Pancreas (tissue), 10 donors: Measurements from ENCODE around the gene TMEM101. TPM values are rescaled to one million over a fixed set of nuclear protein-coding genes. Genes with fewer than 3 reads are reported as not detected.

Experiments
- ATAC-seq, 4 donors: fragments of 200-7000 bp; cut with Tn5 transposase; one replicate each; pipeline versions ENCODE4 v1.8.0 to v1.9.1; 2020; ENCODE audit warnings: mild to moderate bottlenecking in 4 of 4, moderate library complexity in 4 of 4
- DNase-seq, 6 donors: peaks; one replicate each; pipeline ENCODE4 v3.0.0-alpha.2; 2020
- FAIRE-seq: peaks from 2 replicates; lab custom pipeline; 2012; peaks lifted over from hg19 to GRCh38; lab: Jason Lieb, UNC
- H3K27ac ChIP-seq, 4 donors: fragments of 200-600 bp; sonication (generic); 1 replicate in 3 of 4; 2 replicates in 1 of 4; pipeline versions ENCODE4 v1.5.0 to v1.8.0; 2020
- H3K27me3 ChIP-seq, 4 donors: fragments of 200-600 bp; one replicate each; pipeline ENCODE4 v1.8.0; 2021
- H3K36me3 ChIP-seq, 3 donors: fragments of 200-600 bp; sonication (generic) in 1 of 3; one replicate each; pipeline versions ENCODE4 v1.5.0 to v1.8.0; 2020 to 2021
- H3K4me1 ChIP-seq, 3 donors: fragments of 200-600 bp; one replicate each; pipeline ENCODE4 v1.8.0; 2021
- H3K4me3 ChIP-seq, 4 donors: fragments of 200-600 bp; sonication (generic) in 2 of 4; one replicate each; pipeline versions ENCODE4 v1.5.0 to v1.8.0; 2020 to 2021
- H3K9me3 ChIP-seq, 4 donors: fragments of 200-600 bp; one replicate each; pipeline ENCODE4 v1.8.0; 2021
- WGBS, 2 donors: extraction: QIAGEN DNeasy Blood & Tissue Kit; methylation state at CpG; one replicate each; pipeline ENCODE4 v1.1.7; 2013; 5-methylcytosine and 5-hydroxymethylcytosine counted together
- intact Hi-C, 3 donors: fragments of 100-400 bp; cut with DNase I; formaldehyde crosslinking; loops; one replicate each; pipeline versions ENCODE4 v1.11.1 to v1.14.2; 2022
- polyA plus RNA-seq, 2 donors: library from polyadenylated mRNA; stranded (reverse); fragments of 200-250 nt; gene quantifications; one replicate each; pipeline ENCODE4 v1.2.3, GENCODE V29; 2013
- total RNA-seq, 6 donors: library from RNA; stranded (reverse); fragmentation: NEBNext Ultra II Directional in 4 of 6; extraction: Animal tissue kit (Norgen Biotek cat#: 25700) in 4 of 6; gene quantifications; one replicate each; pipeline versions ENCODE4 v1.2.1 to v1.2.4, GENCODE V29; 2021 to 2023
- TF ChIP-seq, protein P1 (sequence below), 4 donors: fragments of 200-600 bp; sonication (generic) in 3 of 4; IDR thresholded peaks; one replicate each; pipeline versions ENCODE4 v1.5.0 to v1.8.0; 2021; ENCODE audit warnings: antibody characterized with exemption in 4 of 4
- donor health status: healthy with polysubstance abuse.
- donor health status: DM: no; HTN: no; CAD: no; lungs with moderate emphysema.
- donor health status: DM: no; HTN: no; CAD: no.
- donor health status: control.
- donor health status: control.
- donor health status: Bipolar disorder and iron deficiency.
- donor health status: DM: yes; HTN: yes; CAD: no.
- donor health status: DM: no; HTN: no; CAD: no.
- donor health status: DM: no; HTN: no; CAD: no.
- donor health status: DM: yes; HTN: yes; CAD: no.

The TMEM101 gene
- total and polyA plus RNA-seq, 8 donors: 14.4 to 22.7 (median 19.6) TPM

DNA sequence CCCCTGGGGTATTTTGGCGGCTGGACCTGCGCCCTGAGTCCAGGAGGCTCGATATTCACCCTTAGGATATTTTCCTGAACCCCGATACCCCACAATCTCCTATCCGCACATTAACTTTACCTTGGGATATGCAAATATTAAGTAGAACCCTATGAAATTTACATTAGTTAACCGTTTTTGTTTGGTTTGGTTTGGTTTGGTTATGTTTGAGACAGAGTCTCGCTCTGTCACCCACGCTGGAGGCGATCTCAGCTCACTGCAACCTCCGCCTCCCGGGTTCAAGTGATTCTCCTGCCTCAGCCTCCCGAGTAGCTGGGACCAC is 19.7 kb downstream of the TMEM101 start:
- no peaks in the 10 kb centered on the region for H3K9me3 ChIP-seq
- DNase-seq (no peak), FAIRE-seq (no peak), ATAC-seq (no peak)
- H3K4me3 ChIP-seq: no peak overlapping the region
- 8 to 9% methylated on average over 12 of the region's 12 CpGs for WGBS, 2 donors
- H3K4me1 ChIP-seq: no peaks in the 10 kb centered on the region
- intact Hi-C loops: loop anchor here in 2 of 3 donors (10.0 kb wide), 2 partner anchors 50 to 120 kb away; partner anchors contain the start of gene PPY (in 1 of the 2)
- TF ChIP-seq, protein P1, sequence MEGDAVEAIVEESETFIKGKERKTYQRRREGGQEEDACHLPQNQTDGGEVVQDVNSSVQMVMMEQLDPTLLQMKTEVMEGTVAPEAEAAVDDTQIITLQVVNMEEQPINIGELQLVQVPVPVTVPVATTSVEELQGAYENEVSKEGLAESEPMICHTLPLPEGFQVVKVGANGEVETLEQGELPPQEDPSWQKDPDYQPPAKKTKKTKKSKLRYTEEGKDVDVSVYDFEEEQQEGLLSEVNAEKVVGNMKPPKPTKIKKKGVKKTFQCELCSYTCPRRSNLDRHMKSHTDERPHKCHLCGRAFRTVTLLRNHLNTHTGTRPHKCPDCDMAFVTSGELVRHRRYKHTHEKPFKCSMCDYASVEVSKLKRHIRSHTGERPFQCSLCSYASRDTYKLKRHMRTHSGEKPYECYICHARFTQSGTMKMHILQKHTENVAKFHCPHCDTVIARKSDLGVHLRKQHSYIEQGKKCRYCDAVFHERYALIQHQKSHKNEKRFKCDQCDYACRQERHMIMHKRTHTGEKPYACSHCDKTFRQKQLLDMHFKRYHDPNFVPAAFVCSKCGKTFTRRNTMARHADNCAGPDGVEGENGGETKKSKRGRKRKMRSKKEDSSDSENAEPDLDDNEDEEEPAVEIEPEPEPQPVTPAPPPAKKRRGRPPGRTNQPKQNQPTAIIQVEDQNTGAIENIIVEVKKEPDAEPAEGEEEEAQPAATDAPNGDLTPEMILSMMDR (IDR thresholded peaks at IDR 0.05): no peak
- H3K27ac ChIP-seq: no peak overlapping the region
- H3K36me3 ChIP-seq: no peaks in the 10 kb centered on the region
- peaks cover 0 to 5% (median 0%) of the 10 kb centered on the region in 4 donors for H3K27me3 ChIP-seq

DNA sequence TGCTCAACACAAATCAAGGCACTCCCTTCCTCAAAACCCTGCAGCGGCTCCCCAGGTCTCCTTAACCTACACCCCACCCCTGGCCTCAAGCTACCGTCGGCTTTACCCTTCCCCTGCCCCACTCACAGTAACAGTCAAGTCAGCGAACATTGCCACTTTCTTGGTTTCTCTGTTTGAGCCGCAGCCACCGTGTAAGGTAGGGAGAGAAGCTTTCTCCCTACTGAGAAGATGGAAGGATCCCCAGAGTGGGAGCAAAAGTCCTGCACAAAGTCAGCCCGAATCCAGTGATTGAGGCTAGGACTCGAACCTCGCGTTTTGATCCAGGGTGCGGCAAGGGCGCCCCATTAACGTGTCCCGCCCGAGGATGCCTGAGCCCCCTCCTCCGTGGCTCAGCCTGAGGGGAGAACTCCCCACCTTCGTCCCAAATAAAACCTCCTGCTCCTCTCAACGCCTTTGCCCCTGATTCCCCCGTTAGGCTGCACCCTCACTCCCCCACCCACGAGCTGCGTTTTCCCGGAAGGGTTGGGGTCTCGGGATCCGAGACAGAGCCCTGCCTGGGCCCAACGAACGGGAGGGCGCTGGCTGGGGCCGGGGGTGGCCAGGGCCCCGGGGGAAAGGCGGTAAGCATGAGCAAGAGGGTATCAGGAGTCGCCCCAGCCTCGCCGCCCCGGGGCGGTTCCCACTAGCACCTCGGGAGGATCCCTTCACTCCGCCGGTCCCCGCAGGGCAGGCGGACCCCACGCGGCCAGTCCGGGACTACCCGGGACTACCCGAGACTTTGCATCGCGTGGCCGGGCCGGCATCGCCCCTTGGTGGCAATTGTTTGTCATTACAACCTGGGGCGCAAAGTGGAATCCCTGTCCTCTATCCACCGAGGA is 20.3 kb downstream of the TMEM101 start:
- peaks cover 0 to 5% (median 0%) of the 10 kb centered on the region in 4 donors for H3K27me3 ChIP-seq
- DNase-seq (peak in 5 of 6 donors; percentile 42 to 90 (median 75)), FAIRE-seq (no peak), ATAC-seq (peak; percentile 88 to 98 (median 94))
- H3K36me3 ChIP-seq: no peaks in the 10 kb centered on the region
- no peaks in the 10 kb centered on the region for H3K4me1 ChIP-seq
- no peak overlapping the region for H3K27ac ChIP-seq
- TF ChIP-seq, protein P1 (IDR thresholded peaks at IDR 0.05): peak; percentile 66 to 82 (median 80)
- intact Hi-C loops: loop anchor here in 2 of 3 donors (5.0 to 10.0 kb wide), 3 partner anchors 50 to 120 kb away; partner anchors contain the start of gene PPY (in 2 of the 2)
- H3K9me3 ChIP-seq: no peaks in the 10 kb centered on the region
- H3K4me3 ChIP-seq: peak overlapping the region in 2 of 4 donors; percentile 8 to 39
- WGBS, 2 donors: 8 to 10% methylated on average over 52 of the region's 52 CpGs

DNA sequence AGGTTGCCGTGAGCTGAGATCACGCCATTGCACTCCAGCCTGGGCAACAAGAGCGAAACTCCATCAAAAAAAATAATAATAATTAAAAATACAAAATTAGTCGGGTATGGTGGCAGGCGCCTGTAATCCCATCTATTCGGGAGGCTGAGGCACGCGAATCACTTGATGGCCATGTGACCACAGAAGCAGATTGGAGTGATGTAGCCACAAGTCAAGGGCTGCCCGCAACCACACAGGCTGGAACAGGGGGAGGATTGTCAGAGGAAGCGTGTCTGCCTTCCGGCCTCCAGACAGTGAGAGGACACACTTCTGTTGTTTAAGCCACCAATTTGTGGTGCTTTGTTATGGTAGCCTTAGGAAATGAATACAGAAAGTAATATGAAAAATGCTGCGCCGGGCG is 22.1 kb downstream of the TMEM101 start:
- DNase-seq (no peak), ATAC-seq (no peak), FAIRE-seq (no peak)
- TF ChIP-seq, protein P1 (IDR thresholded peaks at IDR 0.05): no peak
- Histone ChIP-seq H3K4me1 (no peaks in the 10 kb centered on the region), H3K36me3 (no peaks in the 10 kb centered on the region), H3K4me3 (no peak overlapping the region), H3K27ac (no peak overlapping the region), H3K27me3 (peaks cover 0 to 5% (median 0%) of the 10 kb centered on the region in 4 donors), H3K9me3 (no peaks in the 10 kb centered on the region)
- intact Hi-C loops: loop anchor here in 2 of 3 donors (5.0 to 10.0 kb wide), 3 partner anchors 48 to 118 kb away; partner anchors contain the start of gene PPY (in 2 of the 2)
- WGBS, 2 donors: 90 to 93% methylated on average over 14 of the region's 14 CpGs

DNA sequence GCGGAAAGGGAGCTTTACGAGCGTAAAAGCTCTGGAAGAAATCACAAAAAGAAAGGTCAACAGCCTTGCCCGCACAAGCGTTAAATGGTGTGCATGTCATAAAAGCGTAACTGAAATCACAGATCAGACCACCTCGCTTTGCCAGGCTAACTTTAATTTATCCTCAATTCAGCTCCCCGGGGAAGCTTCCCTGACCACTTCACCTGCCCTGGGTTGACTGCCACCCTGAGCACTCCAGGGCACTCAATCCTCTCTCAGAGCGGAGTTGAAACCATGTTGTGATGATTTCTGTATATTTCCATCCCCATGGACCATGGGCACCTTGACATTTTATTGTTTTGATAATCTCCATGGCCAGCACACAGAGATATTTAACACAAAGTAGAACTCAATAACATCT is 26.5 kb downstream of the TMEM101 start:
- H3K4me1 ChIP-seq: peaks cover 0 to 5% (median 0%) of the 10 kb centered on the region in 3 donors
- intact Hi-C loops: no loop called here
- no peak overlapping the region for H3K4me3 ChIP-seq
- H3K27ac ChIP-seq: no peak overlapping the region
- H3K9me3 ChIP-seq: no peaks in the 10 kb centered on the region
- 74 to 90% methylated on average over 9 of the region's 9 CpGs for WGBS, 2 donors
- no peaks in the 10 kb centered on the region for H3K27me3 ChIP-seq
- ATAC-seq: peak in 1 of 4 donors; percentile 14
- TF ChIP-seq, protein P1 (IDR thresholded peaks at IDR 0.05): no peak
- DNase-seq: no peak
- no peaks in the 10 kb centered on the region for H3K36me3 ChIP-seq
- no peak for FAIRE-seq
